NK-92 (cell line): ENCODE results near the gene CRLF2.
"Not testable (repeated sequence)": the region's sequence is repeated elsewhere in the genome, so short reads cannot be mapped to it uniquely, and the experiment has no call there.

ENCODE experiments used
- DNase-seq: peaks from one replicate; lab custom pipeline; 2025; ENCODE audit not compliant: unreplicated experiment; lab: John Stamatoyannopoulos, UW

CRLF2 gene

DNA sequence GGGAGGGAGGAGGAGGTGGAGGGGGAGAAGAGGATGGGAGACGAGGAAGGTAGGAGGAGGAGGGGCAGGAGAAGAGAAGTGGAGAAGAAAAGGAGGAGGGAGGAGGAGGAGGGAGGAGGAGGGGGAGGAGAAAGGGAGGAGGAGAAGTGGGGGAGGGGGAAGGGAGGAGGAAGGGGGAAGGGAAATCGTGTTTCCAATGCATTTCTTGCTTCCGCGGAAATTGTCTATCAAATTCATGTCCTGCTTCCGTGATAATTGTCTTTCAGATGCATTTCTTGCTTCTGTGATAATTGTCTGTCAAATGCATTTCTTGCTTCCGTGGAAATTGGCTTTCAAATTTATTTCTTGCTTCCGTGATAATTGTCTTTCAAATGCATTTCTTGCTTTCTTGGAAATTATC, 43.3 kb downstream of the CRLF2 start:
- no peak for DNase-seq

DNA sequence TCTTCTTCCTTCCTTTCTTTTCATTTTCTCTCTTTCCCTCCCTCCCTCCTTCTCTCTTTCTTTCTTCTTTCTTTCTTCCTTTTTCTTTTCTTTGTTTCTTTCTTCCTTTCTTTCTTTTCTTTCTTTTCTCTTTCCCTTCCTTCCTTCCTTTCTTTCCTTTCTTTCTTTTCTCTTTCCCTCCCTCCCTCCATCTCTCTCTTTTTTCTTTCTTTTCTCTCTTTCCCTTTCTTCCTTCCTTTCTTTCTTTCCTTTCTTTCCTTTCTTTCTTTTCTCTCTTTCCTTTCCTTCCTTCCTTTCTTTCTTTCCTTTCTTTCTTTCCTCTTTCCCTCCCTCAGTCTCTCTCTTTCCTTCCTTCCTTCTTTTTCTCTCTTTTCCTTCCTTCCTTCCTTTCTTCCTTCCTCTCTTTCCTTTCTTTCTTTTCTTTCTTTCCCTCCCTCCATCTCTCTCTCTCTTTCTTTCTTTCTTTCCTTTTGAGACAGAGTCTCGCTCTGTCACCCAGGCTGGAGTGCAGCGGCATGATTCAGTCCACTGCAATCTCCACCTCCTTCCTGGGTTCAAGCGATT, 44.4 kb downstream of the CRLF2 start:
- DNase-seq: no peak

- no peak for DNase-seq
These were observed 45.0 kb downstream of the CRLF2 start for GRCh38 chrX:1167466-1167865.

DNA sequence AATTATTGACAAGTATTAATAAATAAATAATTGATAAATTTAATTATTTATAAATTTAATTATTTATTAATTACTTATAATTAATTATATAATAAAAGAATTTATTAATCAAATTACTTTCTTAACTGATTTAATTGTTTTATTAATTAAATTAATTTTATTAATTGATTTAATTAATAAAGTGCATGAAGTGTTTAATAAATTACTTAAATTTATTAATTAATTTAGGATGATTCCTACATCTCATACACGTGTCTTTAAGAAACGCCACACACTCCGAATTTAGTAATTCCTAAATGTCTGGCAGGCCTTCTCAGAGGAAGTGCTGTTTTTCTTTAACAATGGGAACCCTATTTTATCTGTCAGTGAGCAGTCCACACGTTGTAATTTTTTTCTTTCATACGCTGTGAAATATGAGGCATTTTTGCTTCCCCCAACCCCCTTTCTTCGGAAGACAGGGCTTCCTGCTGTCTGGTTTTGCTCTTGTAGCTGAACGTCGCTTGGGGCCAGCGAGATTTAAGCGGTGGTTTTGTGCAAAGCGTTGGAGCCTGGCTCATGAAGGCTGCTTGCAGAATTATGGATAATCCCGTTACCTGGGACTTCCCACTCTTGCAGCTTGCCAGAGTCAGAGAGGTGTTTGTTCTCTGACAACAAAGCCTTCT, 46.8 kb downstream of the CRLF2 start:
- DNase-seq: no peak

GRCh38 chrX:1164322-1165288, 47.8 kb downstream of the CRLF2 start:
- no peak for DNase-seq

DNA sequence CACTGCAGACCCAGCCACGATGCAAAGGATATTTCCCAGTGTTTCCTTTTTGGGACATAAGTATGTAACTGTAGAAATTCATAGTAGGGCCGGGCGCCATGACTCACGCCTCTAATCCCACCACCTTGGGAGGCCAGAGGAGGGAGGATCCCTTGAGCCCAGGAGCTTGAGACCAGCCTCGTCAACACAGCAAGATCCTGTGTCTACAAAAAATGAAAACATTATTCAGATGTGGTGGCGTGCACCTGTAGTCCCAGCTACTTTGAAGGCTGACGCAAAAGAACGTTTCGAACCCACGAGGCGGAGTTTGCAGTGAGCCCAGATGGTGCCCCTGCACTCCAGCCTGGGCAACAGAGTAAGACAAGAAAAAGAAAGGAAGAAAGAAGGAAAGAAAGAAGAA, 49.2 kb downstream of the CRLF2 start:
- DNase-seq: no peak

DNA sequence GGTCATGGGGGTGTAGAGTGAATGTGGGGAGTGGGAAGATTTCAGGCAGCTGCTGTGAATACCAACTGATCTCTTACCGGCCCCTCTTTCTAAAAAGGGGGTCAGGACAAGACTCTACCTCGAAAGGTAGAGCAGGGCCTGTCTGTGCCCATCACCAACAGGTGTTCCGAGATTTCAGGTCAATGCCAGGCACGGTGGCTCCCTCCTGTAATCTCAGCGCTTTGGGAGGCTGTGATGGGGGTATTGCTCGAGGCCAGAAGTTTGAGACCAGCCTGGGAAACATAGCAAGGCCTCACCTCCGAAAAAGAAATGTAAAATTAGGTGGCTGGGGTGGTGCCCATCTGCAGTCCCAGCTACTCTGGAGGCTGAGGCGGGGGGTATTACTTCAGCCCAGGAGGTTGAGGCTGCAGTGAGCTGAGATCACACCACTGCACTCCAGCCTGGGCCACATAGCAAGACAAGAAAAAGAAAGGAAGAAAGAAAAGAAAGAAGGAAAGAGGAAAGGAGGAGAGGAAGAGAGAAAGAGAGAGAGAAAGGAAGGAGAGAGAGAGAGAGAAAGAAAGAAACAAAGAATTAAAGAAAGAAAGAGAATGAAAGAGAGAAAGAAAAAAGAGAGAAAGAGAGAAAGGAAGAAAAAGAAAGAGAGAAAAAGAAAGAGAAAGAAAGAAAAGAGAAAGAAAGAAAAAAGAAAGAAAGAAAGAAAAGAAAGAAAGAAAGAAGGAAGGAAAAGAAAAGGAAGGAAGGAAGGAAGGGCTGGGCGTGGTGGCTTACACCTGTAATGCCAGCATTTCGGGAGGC, 50.1 kb downstream of the CRLF2 start:
- DNase-seq: no peak

DNA sequence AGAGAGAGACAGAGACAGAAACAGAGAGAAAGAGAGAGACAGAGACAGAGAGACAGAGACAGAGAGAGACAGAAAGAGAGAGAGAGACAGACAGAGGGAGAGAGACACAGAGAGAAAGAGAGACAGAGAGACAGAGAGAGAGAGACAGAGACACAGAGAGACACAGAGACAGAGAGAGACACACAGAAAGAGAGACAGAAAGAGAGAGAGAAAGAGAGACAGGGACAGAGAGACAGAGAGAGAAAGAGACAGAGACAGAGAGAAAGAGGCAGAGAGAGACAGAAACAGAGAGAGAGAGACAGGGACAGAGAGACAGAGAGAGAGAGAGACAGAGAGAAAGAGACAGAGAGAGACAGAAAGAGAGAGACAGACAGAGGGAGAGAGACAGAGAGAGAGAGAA, 52.9 kb downstream of the CRLF2 start:
- DNase-seq: no peak

DNA sequence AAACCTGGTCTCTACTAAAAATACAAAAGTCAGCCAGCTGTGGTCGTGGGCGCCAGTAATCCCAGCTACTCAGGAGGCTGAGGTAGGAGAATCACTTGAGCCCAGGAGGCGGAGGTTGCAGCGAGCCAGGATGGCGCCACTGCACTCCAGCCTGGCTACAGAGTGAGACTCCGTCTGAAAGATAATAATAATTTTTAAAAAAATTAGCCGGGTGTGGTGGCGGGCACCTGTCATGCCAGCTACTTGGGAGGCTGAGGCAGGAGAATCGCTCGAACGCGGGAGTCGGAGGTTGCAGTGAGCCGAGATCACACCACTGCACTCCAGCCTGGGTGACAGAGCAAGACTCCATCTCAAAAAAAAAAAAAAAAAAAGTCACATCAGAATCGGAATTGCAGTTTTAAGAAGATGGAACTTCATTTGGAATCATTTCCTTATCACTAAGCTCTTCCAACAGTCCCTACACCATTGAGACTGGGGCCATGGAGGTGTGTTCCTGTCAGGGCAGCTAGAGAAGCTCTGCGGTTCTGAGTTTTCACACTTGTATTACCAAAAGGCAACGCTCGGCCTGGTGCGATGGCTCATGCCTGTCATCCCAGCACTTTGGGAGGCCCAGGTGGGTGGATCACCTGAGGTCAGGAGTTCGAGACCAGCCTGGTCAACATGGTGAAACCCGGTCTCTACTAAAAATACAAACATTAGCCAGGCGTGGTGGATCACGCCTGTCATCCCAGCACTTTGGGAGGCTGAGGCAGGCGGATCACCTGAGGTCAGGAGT, 55.6 kb downstream of the CRLF2 start:
- not testable (repeated sequence) for DNase-seq

GRCh38 chrX:1153940-1154339, 58.5 kb downstream of the CRLF2 start:
- DNase-seq: no peak

DNA sequence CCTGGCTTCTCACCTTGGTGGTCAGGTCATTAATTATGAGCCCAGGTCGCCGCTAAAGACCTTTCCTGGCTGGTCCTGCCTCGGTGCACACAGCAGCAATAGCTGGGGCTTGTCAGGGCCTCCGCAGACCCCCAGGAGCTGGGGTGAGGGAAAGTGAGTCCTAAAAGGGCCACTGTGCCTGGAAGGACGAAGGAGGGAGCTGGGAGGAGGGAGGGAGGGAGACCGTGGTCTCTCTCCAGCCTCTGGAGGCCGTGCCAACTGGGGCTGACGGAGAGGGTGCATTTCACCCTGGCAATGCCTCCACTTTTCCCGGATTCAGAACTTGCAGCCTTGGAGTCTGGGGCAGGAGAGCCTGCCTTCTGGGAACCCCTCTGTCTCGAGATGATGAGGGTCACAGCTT, 60.4 kb downstream of the CRLF2 start:
- no peak for DNase-seq

GRCh38 chrX:1151378-1152077, 60.9 kb downstream of the CRLF2 start:
- no peak for DNase-seq

- no peak for DNase-seq
These were observed 61.7 kb downstream of the CRLF2 start for GRCh38 chrX:1150569-1151347.

GRCh38 chrX:1147611-1148515, 64.6 kb downstream of the CRLF2 start:
- DNase-seq: no peak

DNA sequence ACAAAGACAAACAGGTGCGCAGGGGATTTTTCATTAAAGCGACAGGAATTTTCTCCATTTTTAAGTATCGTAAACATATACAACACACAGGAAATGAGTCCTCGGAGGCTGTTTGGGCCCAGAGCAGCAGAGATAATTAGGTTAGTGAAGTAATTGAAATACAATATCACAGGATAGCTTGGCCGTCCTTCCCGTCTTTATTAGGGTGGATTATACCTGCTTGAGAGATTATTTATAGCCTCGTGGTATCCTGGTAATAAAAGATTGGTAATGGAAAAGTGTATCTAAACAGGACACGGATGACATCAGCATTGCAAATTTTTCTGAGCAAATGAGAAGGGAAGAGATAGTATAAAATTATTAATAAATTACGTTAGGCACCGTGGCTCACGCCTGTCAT, 68.2 kb downstream of the CRLF2 start:
- DNase-seq: no peak
